HUES6 (cell line): ENCODE measurements around the gene DNAJC13.

ENCODE experiments used
- H3K27ac ChIP-seq: 2 replicates; pipeline ENCODE4 v1.7.0; 2013; ENCODE audit warnings: low read depth, mild to moderate bottlenecking, low read length, inconsistent platforms
- H3K27me3 ChIP-seq: 2 replicates; pipeline ENCODE4 v1.6.1; 2013; ENCODE audit warnings: low read length; ENCODE audit not compliant: control insufficient read depth, insufficient read depth
- H3K36me3 ChIP-seq: 2 replicates; pipeline ENCODE4 v1.6.1; 2013; ENCODE audit warnings: low read length; ENCODE audit not compliant: control insufficient read depth, insufficient read depth
- H3K4me1 ChIP-seq: 2 replicates; pipeline ENCODE4 v1.6.1; 2013; ENCODE audit warnings: low read length; ENCODE audit not compliant: control insufficient read depth, insufficient read depth
- H3K4me3 ChIP-seq: 2 replicates; pipeline ENCODE4 v1.5.1; 2013; ENCODE audit warnings: low read depth, low read length
- H3K9ac ChIP-seq: one replicate; pipeline ENCODE4 v1.6.1; 2013; ENCODE audit warnings: mild to moderate bottlenecking, low read length
- H3K9me3 ChIP-seq: 2 replicates; pipeline ENCODE4 v1.6.1; 2013; ENCODE audit warnings: low read depth, low read length; ENCODE audit not compliant: control insufficient read depth, insufficient read depth

DNAJC13 gene

DNA sequence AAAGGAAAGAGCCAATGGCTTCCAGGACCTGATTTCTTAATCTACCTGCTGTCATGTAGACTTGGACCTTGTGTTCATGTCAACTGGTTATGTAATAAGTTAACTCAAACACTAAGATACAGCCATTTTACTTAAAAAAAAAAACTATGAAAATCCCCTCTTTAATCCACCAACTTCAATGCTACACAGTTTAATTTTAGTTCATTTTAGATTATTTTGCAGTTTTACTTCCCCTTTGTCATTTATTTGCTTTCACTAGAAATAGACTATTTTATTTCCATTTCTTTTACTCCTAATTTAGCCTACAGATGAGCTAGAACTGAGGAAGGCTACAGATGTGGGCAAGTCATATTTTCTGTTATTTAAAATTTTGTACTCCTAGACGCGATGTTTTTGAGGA lies 10.7 kb upstream of the DNAJC13 start:
- no peaks in the 10 kb centered on the region for H3K36me3 ChIP-seq
- no peaks in the 10 kb centered on the region for H3K4me1 ChIP-seq
- no peaks in the 10 kb centered on the region for H3K9me3 ChIP-seq
- no peak overlapping the region for H3K9ac ChIP-seq
- no peak overlapping the region for H3K4me3 ChIP-seq
- H3K27ac ChIP-seq: no peak overlapping the region
- H3K27me3 ChIP-seq: no peaks in the 10 kb centered on the region

GRCh38 chr3:132407025-132407424 lies 10.3 kb upstream of the DNAJC13 start:
- no peak overlapping the region for H3K27ac ChIP-seq
- no peaks in the 10 kb centered on the region for H3K27me3 ChIP-seq
- H3K9me3 ChIP-seq: no peaks in the 10 kb centered on the region
- H3K36me3 ChIP-seq: no peaks in the 10 kb centered on the region
- no peak overlapping the region for H3K4me3 ChIP-seq
- no peaks in the 10 kb centered on the region for H3K4me1 ChIP-seq
- no peak overlapping the region for H3K9ac ChIP-seq

DNA sequence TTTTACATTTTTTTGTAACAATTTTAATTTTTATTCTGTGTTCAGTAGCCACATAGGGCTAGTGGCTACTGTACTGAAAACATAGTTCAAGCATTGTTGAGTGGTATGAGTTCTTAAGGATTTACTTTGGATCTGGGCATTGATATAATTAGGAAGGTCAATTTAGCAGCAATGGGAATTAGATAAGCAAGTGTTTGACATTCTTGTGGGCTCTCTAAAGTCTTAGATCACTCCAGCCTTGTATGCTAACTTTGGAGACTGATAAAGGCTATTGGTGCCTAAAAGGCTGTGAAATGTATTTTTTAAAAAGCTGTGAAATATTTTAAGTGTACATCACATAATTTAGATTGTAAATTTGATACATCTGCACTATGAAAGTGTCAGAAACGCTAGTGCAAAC lies 2.5 kb upstream of the DNAJC13 start:
- no peak overlapping the region for H3K27ac ChIP-seq
- H3K4me3 ChIP-seq: no peak overlapping the region
- no peaks in the 10 kb centered on the region for H3K27me3 ChIP-seq
- H3K36me3 ChIP-seq: no peaks in the 10 kb centered on the region
- H3K9me3 ChIP-seq: no peaks in the 10 kb centered on the region
- no peak overlapping the region for H3K9ac ChIP-seq
- H3K4me1 ChIP-seq: 0 out of 2 replicates have a peak, but pooled peaks cover 7% of the 10 kb centered on the region

- Histone ChIP-seq H3K4me3 (0 out of 2 replicates have a peak overlapping the region, but pooled peaks have one; percentile 99), H3K4me1 (0 out of 2 replicates have a peak, but pooled peaks cover 10% of the 10 kb centered on the region), H3K27me3 (no peaks in the 10 kb centered on the region), H3K36me3 (no peaks in the 10 kb centered on the region), H3K27ac (no peak overlapping the region), H3K9ac (no peak overlapping the region), H3K9me3 (no peaks in the 10 kb centered on the region)
These were observed 1.1 kb upstream of the DNAJC13 start for GRCh38 chr3:132416161-132416560.

- Histone ChIP-seq H3K9ac (peak overlapping the region; percentile 90), H3K4me1 (0 out of 2 replicates have a peak, but pooled peaks cover 10% of the 10 kb centered on the region), H3K36me3 (no peaks in the 10 kb centered on the region), H3K9me3 (no peaks in the 10 kb centered on the region), H3K27ac (peak overlapping the region; percentile 73), H3K4me3 (peak overlapping the region; percentile 99), H3K27me3 (no peaks in the 10 kb centered on the region)
These were observed 551 bp downstream of the DNAJC13 start for GRCh38 chr3:132417695-132418411.

DNA sequence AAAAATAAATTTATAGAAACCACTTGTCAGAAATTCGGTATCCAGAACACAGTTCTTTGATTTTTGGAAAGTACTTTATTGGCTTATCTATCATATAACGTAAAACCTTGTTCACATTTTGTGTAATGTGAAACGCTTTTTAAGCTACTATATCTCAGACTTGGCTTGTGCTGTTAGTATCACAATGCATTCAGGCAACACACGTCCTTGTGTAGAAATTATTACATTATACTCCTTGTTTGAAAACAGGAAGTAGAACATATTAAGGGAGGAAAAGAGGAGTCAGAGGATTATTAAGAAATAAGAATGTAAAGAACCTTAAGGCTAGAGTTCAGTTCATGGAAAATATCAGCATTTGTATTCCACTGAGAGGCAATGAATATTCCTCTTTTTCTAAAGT lies 1.6 kb downstream of the DNAJC13 start:
- no peak overlapping the region for H3K9ac ChIP-seq
- 0 out of 2 replicates have a peak, but pooled peaks cover 10% of the 10 kb centered on the region for H3K4me1 ChIP-seq
- H3K36me3 ChIP-seq: no peaks in the 10 kb centered on the region
- no peaks in the 10 kb centered on the region for H3K9me3 ChIP-seq
- no peak overlapping the region for H3K27ac ChIP-seq
- no peaks in the 10 kb centered on the region for H3K27me3 ChIP-seq
- H3K4me3 ChIP-seq: peak overlapping the region; percentile 99

DNA sequence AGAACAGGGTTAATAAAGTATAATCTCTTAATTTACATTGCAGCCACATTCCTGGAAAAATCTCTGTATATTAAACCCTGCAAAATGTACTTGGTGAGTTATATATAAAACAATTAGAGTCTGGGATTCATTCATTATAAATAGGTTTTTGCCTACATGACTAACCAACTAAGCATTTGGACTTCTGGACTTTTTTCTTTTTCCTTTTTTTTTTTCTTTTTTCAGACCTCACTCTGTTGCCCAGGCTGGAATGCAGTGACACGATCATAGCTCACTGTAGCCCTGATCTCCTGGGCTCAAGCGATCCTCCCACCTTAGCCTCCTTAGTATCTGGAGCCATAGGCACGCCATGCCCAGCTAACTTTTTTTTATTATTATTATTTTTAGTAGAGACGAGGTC lies 4.5 kb downstream of the DNAJC13 start:
- no peak overlapping the region for H3K27ac ChIP-seq
- no peaks in the 10 kb centered on the region for H3K9me3 ChIP-seq
- no peaks in the 10 kb centered on the region for H3K27me3 ChIP-seq
- H3K4me3 ChIP-seq: no peak overlapping the region
- H3K4me1 ChIP-seq: 0 out of 2 replicates have a peak, but pooled peaks cover 6% of the 10 kb centered on the region
- no peaks in the 10 kb centered on the region for H3K36me3 ChIP-seq
- H3K9ac ChIP-seq: no peak overlapping the region

- Histone ChIP-seq H3K4me3 (no peak overlapping the region), H3K9me3 (no peaks in the 10 kb centered on the region), H3K36me3 (no peaks in the 10 kb centered on the region), H3K27me3 (no peaks in the 10 kb centered on the region), H3K9ac (no peak overlapping the region), H3K4me1 (0 out of 2 replicates have a peak, but pooled peaks cover 6% of the 10 kb centered on the region), H3K27ac (no peak overlapping the region)
These were observed 5.2 kb downstream of the DNAJC13 start for GRCh38 chr3:132422531-132422930.

DNA sequence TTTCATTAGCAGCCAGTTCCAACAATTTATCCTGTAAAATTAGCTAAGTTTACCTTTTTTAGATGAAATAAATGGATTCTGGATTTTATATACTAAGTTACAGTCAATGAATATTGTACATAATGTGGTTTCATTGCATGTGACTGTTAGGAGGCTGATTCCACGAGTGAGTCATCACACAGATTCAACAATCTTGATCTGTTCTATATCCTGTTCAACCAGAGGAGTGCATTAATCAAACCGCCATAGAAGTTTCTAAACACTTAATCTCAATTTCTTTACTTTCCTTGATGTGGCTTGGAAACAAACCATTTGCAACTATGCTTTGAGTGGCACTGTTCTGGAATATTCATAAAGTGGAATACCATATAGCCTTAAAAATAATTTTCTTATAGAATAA lies 15.3 kb downstream of the DNAJC13 start:
- Histone ChIP-seq H3K4me1 (no peaks in the 10 kb centered on the region), H3K27ac (no peak overlapping the region), H3K36me3 (peaks cover 7% of the 10 kb centered on the region; the same call in 1 of the 2 replicates), H3K27me3 (no peaks in the 10 kb centered on the region), H3K9ac (no peak overlapping the region), H3K9me3 (no peaks in the 10 kb centered on the region), H3K4me3 (no peak overlapping the region)

DNA sequence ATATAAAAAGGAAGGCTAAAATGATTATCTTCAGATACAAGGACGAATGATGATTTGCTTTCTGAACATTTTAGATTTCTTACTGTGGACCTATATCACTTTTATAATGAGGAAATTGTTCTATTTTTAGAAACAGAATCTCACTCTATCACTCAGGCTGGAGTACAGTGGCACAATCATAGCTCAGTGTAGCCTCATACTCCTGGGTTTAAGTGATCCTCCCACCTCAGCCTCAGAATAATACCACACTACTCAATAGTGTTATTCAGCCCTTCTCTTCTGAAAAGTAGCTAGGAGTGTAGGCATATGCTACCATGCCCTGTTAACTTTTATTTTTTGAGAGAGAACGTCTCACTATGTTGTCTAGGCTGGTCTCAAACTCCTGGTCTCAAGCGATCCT lies 15.8 kb downstream of the DNAJC13 start:
- Histone ChIP-seq H3K4me1 (no peaks in the 10 kb centered on the region), H3K27ac (no peak overlapping the region)

GRCh38 chr3:132435224-132435910 lies 18.1 kb downstream of the DNAJC13 start:
- Histone ChIP-seq H3K4me1 (no peaks in the 10 kb centered on the region), H3K9ac (no peak overlapping the region), H3K9me3 (no peaks in the 10 kb centered on the region), H3K36me3 (peaks cover 7% of the 10 kb centered on the region; the same call in 1 of the 2 replicates), H3K27me3 (no peaks in the 10 kb centered on the region), H3K4me3 (no peak overlapping the region), H3K27ac (no peak overlapping the region)

More for the DNA sequence above, 15.8 kb downstream of the DNAJC13 start:
- Histone ChIP-seq H3K9ac (no peak overlapping the region), H3K36me3 (peaks cover 7% of the 10 kb centered on the region; the same call in 1 of the 2 replicates), H3K9me3 (no peaks in the 10 kb centered on the region), H3K27me3 (no peaks in the 10 kb centered on the region), H3K4me3 (no peak overlapping the region)
